NT2/D1 (cell line): ENCODE measurements around the gene DCDC2.
"Not testable (repeated sequence)": the region's sequence is repeated elsewhere in the genome, so short reads cannot be mapped to it uniquely, and the experiment has no call there.

Experiments used
- DNase-seq: peaks from one replicate; pipeline ENCODE4 v3.0.0-alpha.2; 2011; ENCODE audit warnings: low read depth, low spot score
- H3K27me3 ChIP-seq: 2 replicates; pipeline ENCODE4 v1.6.0; 2011; ENCODE audit warnings: mild to moderate bottlenecking; ENCODE audit not compliant: insufficient read length, insufficient read depth
- H3K36me3 ChIP-seq: 2 replicates; pipeline ENCODE4 v1.6.1; 2011; ENCODE audit warnings: mild to moderate bottlenecking, low read length, mixed read lengths; ENCODE audit not compliant: insufficient read depth, insufficient read length
- H3K4me1 ChIP-seq: 2 replicates; pipeline ENCODE4 v1.5.1; 2011; ENCODE audit not compliant: insufficient read depth, insufficient read length
- H3K4me3 ChIP-seq: 2 replicates; pipeline ENCODE4 v1.5.1; 2011; ENCODE audit warnings: low read depth; ENCODE audit not compliant: insufficient read length
- H3K9ac ChIP-seq: 2 replicates; pipeline ENCODE4 v1.6.0; 2011; ENCODE audit warnings: low read depth; ENCODE audit not compliant: insufficient read length
- H3K9me3 ChIP-seq: 2 replicates; pipeline ENCODE4 v1.5.1; 2011; ENCODE audit warnings: mild to moderate bottlenecking, low read length; ENCODE audit not compliant: insufficient read depth
- SUZ12 ChIP-seq: IDR thresholded peaks from 2 replicates; pipeline ENCODE4 v1.6.1; 2011; ENCODE audit not compliant: insufficient read length, insufficient read depth; ENCODE audit errors: extremely low read depth
- YY1 ChIP-seq: IDR thresholded peaks from 2 replicates; pipeline ENCODE4 v1.6.1; 2011; ENCODE audit not compliant: insufficient read length, insufficient read depth
- ZNF274 ChIP-seq: IDR thresholded peaks from 2 replicates; pipeline ENCODE4 v1.6.1; 2011; ENCODE audit warnings: mild to moderate bottlenecking, low read depth, low read length

The DCDC2 gene

DNA sequence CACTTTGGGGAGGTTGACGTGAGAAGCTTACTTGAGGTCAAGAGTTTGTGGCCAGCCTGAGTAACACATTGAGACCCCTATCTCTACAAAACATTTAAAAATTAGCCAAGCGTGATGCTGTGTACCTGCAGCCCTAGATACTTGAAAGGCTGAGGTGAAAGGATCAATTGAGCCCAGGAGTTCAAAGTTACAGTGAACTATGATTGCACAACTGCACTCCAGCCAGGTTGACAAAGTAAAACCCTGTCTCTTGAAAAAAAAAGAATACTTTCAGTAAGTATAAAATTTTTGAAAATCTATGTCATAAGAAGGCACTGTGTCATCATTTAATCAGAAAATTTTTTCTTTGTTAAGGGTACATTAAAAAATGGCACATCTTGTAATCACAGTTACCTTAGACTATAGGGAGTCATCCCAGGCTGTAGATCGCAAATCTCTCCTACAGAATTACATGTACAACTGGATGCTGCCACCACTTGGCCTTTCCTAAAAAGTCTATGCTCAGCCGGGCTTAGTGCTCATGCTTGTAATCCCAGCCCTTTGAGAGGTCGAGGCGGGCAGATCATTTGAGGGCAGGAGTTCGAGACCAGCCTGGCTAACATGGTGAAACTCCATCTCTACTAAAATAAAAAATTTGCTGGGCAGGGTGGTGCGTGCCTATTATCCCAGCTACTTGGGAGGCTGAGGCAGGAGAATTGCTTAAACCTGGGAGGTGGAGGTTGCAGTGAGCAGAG is 27.8 kb upstream of the DCDC2 start:
- TF ChIP-seq ZNF274 (no peak), SUZ12 (no peak), YY1 (no peak)
- Histone ChIP-seq H3K4me1 (no peaks in the 10 kb centered on the region), H3K36me3 (no peaks in the 10 kb centered on the region), H3K4me3 (no peak overlapping the region), H3K9me3 (no peaks in the 10 kb centered on the region), H3K9ac (no peak overlapping the region), H3K27me3 (no peaks in the 10 kb centered on the region)
- DNase-seq, result no peak

DNA sequence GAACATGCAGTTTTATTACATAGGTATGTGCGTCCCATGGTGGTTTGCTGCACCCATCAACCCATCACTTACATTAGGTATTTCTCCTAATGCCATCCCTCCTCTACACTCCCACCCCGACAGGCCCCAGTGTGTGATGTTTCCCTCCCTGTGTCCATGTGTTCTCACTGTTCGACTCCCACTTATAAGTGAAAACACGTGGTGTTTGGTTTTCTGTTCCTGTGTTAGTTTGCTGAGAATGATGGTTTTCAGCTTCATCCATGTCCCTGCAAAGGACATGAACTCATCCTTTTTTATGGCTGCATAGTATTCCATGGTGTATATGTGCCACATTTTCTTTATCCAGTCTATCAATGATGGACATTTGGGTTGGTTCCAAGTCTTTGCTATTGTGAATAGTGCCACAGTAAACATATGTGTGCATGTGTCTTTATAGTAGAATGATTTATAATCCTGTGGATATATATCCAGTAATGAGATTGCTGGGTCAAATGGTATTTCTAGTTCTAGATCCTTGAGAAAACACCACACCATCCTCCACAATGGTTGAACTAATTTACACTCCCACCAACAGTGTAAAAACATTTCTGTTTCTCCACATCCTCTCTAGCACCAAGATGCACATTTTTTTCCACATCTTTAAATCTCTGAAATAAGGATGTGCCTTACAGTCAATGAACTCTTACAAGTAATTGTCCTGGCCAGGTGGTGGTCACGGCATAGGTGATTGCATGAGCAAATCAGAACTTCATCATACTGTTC is 26.7 kb upstream of the DCDC2 start:
- not testable (repeated sequence) for H3K4me1 ChIP-seq, H3K4me3 ChIP-seq, H3K36me3 ChIP-seq, H3K27me3 ChIP-seq, DNase-seq, H3K9me3 ChIP-seq, H3K9ac ChIP-seq

DNA sequence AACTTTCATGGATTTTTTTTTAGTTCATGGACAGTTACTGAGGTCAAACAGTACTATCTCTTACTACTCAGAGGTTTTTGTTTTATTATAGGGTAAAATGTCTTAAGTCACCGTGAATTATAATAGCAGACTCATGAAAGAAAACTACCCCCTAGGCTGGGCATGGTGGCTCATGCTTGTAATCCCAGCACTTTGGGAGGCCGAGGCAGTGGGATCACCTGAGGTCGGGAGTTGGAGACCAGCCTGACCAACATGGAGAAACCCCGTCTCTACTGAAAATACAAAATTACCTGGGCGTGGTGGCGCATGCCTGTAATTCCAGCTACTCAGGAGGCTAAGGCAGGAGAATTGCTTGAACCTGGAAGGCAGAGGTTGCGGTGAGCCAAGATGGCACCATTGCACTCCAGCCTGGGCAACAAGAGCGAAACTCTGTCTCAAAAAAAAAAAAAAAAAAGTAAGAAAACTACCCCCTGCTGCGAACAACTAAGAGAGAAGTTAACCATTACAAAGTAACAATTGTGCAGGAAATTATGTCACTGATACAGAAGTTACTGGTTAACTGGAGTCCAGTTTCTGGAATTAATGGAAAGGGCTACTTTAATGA is 25.1 kb upstream of the DCDC2 start:
- H3K4me3 ChIP-seq, DNase-seq: not testable (repeated sequence)

DNA sequence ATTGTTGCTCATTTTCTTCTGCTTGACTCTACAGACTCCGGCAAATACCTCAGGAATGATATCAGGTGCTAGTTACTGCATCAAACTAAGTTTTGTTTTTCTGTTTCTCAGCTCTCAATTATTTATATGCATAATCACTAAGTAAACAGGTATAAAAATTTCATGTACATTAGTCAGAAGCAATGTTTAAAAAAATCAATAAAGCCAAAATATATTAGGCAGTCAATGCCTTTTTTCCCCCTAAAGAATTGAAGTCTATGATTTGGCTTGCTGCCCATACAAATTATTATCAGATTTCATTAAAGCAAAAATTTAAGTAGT is 24.3 kb upstream of the DCDC2 start:
- no peak for DNase-seq
- no peaks in the 10 kb centered on the region for H3K36me3 ChIP-seq
- no peak overlapping the region for H3K4me3 ChIP-seq
- no peaks in the 10 kb centered on the region for H3K9me3 ChIP-seq
- no peaks in the 10 kb centered on the region for H3K4me1 ChIP-seq
- no peak overlapping the region for H3K9ac ChIP-seq
- H3K27me3 ChIP-seq, result no peaks in the 10 kb centered on the region
- TF ChIP-seq YY1 (no peak), ZNF274 (no peak), SUZ12 (no peak)

More for the DNA sequence above, 25.1 kb upstream of the DCDC2 start:
- not testable (repeated sequence) for H3K27me3 ChIP-seq, H3K9me3 ChIP-seq, H3K4me1 ChIP-seq, H3K36me3 ChIP-seq, H3K9ac ChIP-seq

DNA sequence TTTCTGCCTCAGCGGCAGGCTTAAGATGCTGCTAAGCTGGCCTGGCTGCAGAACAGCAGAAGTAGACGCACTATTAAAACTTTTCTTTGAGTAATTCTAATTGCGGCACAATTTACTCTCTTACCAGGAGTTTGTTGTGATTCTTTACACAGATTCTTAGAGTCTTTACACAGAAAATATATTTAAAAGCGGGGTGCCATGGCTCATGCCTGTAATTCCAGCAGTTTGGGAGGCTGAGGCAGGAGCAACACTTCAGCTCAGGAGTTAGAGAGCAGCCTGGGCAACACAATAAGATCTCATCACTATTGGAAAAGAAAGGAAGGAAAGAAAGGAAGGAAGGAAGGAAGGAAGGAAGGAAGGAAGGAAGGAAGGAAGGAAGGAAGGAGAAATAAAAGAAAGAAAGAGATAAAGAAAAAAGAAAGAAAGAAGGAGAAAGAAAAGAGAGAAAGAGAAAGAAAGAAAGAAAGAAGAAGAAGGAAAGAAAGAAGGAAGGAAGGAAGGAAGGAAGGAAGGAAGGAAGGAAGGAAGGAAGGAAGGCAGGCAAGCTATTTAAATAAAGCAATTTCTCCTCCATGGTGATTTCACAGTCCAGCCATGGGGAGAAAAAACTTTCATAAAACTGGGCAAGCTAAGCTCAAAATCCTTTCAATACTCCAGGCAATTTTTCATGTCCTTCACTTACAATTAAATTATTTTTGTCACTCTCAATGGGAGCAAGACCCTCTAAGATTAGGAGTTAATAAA is 23.8 kb upstream of the DCDC2 start:
- no peaks in the 10 kb centered on the region for H3K36me3 ChIP-seq
- H3K9me3 ChIP-seq, result no peaks in the 10 kb centered on the region
- DNase-seq, result no peak
- H3K9ac ChIP-seq, result no peak overlapping the region
- H3K4me3 ChIP-seq, result no peak overlapping the region
- TF ChIP-seq YY1, result no peak
- no peak for TF ChIP-seq SUZ12
- TF ChIP-seq ZNF274, result no peak
- no peaks in the 10 kb centered on the region for H3K27me3 ChIP-seq
- H3K4me1 ChIP-seq, result no peaks in the 10 kb centered on the region

DNA sequence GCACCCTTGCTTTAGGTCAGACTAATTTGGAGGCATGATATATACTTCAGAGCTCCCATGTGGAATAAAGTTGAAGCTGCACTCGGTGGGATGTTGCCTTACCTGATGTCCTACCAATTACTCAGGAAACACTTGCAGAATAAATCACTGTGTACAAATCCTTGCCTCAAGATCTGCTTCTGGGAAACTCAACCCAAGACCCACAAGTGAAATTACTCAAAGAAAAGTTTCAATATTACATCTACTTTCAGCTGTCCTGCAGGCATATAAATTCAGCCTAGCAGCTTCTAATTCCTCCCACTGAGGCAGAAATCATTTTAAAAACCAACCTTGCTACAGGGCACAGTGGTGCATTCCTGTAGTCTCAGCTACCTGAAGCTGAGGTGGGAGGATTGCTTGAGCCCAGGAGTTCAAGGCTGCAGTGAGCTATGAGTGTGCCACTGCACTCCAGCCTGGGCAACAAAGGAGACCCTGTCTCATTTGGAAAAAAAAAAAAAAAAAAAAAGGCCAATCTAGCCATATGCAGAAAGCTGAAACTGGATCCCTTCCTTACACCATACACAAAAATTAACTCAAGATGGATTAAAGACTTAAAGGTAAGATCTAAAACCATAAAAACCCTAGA is 20.7 kb upstream of the DCDC2 start:
- Histone ChIP-seq H3K9ac (no peak overlapping the region), H3K27me3 (no peaks in the 10 kb centered on the region), H3K9me3 (no peaks in the 10 kb centered on the region), H3K36me3 (no peaks in the 10 kb centered on the region), H3K4me1 (peaks cover 5% of the 10 kb centered on the region), H3K4me3 (no peak overlapping the region)
- no peak for DNase-seq
- TF ChIP-seq ZNF274, result no peak
- no peak for TF ChIP-seq SUZ12
- no peak for TF ChIP-seq YY1

DNA sequence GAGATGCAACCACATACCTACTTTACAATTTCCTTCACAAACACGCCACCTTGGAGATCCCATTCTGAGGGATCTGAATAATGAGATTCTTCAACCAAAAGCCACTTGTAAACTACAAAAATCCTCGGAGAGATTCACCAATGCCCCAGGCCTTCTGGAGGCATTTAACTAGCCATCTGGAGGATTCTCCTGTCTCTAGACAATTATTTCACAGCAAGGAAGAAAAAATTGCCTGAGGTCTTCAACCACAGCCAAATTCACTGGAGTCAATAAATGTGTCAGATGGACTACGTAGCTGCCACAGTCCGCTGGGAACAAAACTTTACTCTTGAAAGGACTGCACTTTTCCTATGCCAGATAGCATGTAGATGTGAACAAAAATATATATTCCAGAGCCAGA is 19.0 kb upstream of the DCDC2 start:
- TF ChIP-seq YY1 (no peak), SUZ12 (no peak), ZNF274 (no peak)
- DNase-seq, result no peak
- H3K9ac ChIP-seq, result no peak overlapping the region
- peaks cover 5% of the 10 kb centered on the region for H3K4me1 ChIP-seq
- no peak overlapping the region for H3K4me3 ChIP-seq
- no peaks in the 10 kb centered on the region for H3K27me3 ChIP-seq
- H3K9me3 ChIP-seq, result no peaks in the 10 kb centered on the region
- no peaks in the 10 kb centered on the region for H3K36me3 ChIP-seq
